Fibroblast of mammary gland (primary cell): ENCODE data around the gene ACKR1.

Experiments
- DNase-seq: peaks from one replicate; pipeline ENCODE4 v3.0.0-alpha.2; 2010; ENCODE audit warnings: low read depth
- H3K4me3 ChIP-seq: 2 replicates; pipeline ENCODE4 v1.5.1; 2011; ENCODE audit warnings: low read depth, mild to moderate bottlenecking, low read length, moderate library complexity; ENCODE audit not compliant: control insufficient read depth
- TF ChIP-seq, protein P1 (sequence below): conservative IDR thresholded peaks from 2 replicates; pipeline ENCODE4 v1.5.1; 2011; ENCODE audit warnings: low read depth, low read length, inconsistent platforms; ENCODE audit not compliant: control insufficient read depth, insufficient read depth

The ACKR1 gene

GRCh38 chr1:159197561-159198557 lies 6.8 kb upstream of the ACKR1 start:
- peak; percentile 80 for DNase-seq
- H3K4me3 ChIP-seq, result no peak overlapping the region
- TF ChIP-seq, protein P1, sequence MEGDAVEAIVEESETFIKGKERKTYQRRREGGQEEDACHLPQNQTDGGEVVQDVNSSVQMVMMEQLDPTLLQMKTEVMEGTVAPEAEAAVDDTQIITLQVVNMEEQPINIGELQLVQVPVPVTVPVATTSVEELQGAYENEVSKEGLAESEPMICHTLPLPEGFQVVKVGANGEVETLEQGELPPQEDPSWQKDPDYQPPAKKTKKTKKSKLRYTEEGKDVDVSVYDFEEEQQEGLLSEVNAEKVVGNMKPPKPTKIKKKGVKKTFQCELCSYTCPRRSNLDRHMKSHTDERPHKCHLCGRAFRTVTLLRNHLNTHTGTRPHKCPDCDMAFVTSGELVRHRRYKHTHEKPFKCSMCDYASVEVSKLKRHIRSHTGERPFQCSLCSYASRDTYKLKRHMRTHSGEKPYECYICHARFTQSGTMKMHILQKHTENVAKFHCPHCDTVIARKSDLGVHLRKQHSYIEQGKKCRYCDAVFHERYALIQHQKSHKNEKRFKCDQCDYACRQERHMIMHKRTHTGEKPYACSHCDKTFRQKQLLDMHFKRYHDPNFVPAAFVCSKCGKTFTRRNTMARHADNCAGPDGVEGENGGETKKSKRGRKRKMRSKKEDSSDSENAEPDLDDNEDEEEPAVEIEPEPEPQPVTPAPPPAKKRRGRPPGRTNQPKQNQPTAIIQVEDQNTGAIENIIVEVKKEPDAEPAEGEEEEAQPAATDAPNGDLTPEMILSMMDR, result peak; percentile 99

GRCh38 chr1:159199901-159200300 lies 4.8 kb upstream of the ACKR1 start:
- TF ChIP-seq, protein P1, result no peak
- H3K4me3 ChIP-seq, result no peak overlapping the region
- no peak for DNase-seq

DNA sequence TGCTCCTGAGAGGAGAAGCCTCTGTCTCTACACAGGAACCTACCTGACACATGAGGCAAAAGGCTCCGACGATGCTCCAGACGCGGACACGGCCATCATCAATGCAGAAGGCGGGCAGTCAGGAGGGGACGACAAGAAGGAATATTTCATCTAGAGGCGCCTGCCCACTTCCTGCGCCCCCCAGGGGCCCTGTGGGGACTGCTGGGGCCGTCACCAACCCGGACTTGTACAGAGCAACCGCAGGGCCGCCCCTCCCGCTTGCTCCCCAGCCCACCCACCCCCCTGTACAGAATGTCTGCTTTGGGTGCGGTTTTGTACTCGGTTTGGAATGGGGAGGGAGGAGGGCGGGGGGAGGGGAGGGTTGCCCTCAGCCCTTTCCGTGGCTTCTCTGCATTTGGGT lies 3.9 kb upstream of the ACKR1 start:
- H3K4me3 ChIP-seq, result no peak overlapping the region
- TF ChIP-seq, protein P1, result no peak
- no peak for DNase-seq

- no peak for DNase-seq
- TF ChIP-seq, protein P1, result no peak
- no peak overlapping the region for H3K4me3 ChIP-seq
These were observed 3.0 kb upstream of the ACKR1 start for GRCh38 chr1:159201642-159202041.

DNA sequence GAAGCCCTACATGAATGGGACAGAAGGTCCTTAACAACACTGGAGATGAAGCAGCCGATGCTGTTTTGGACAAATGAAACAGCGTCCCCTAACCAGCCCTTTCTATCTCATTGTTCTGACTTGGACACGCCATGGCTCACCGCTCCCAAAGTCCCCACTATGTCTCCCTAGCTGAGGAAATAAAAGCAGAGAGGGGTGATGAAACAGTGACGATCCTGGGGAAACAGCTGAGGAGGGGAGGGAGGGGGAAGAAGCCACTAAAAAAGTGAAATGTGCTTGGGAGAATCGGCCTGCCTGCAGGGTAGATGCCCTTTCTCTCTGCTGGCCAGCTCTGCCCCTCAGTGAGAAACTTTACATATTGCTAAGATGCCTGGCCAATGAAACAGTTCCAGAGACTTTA lies 1.1 kb upstream of the ACKR1 start:
- TF ChIP-seq, protein P1, result no peak
- H3K4me3 ChIP-seq, result no peak overlapping the region
- DNase-seq, result no peak

- no peak for DNase-seq
- no peak overlapping the region for H3K4me3 ChIP-seq
- TF ChIP-seq, protein P1, result no peak
These were observed 550 bp downstream of the ACKR1 start for GRCh38 chr1:159205225-159205624.
